K562 (cell line): ENCODE results near the gene HTR2A. TPM values are rescaled to one million over a fixed set of nuclear protein-coding genes. Genes with fewer than 3 reads are reported as not detected.

Experiments
- ATAC-seq: fragments of 200-7000 bp; cut with Tn5 transposase; 3 replicates; pipeline ENCODE4 v1.9.1; 2020; ENCODE audit warnings: moderate library complexity
- BruUV-seq: library from RNA; stranded (reverse); fragments of 400-500 nt; replicated peaks from 2 replicates; lab custom pipeline; 2021; lab: Mats Ljungman, UMichigan
- CTCF ChIA-PET: fragments of 300-600 bp; formaldehyde crosslinking; extraction: SDS; loops from one replicate; lab custom pipeline; 2021; ENCODE audit warnings: low intra/inter-chr PET ratio; lab: Yijun Ruan, JAX
- POLR2A ChIA-PET: fragments of 300-600, 350-650 bp; sonication (Branson Sonifier 250); formaldehyde crosslinking; extraction: SDS; loops from one replicate; lab custom pipeline; 2021; ENCODE audit warnings: antibody characterized with exemption, inconsistent platforms; lab: Yijun Ruan, JAX
- DNase-seq, 4 experiments: peaks; one replicate each; pipeline versions ENCODE4 v3.0.0 to v3.0.0-alpha.2; 2011 to 2018; ENCODE audit warnings: low spot score in 3 of 4, mixed read lengths in 3 of 4; ENCODE audit errors: extremely low read depth in 1 of 4
- FAIRE-seq: peaks from 2 replicates; lab custom pipeline; 2011; peaks lifted over from hg19 to GRCh38; lab: Jason Lieb, UNC
- H2AFZ ChIP-seq: 2 replicates; pipeline ENCODE4 v1.6.0; 2011; ENCODE audit warnings: low read depth, low read length, control low read depth, inconsistent platforms
- H3K27ac ChIP-seq: fragments of 200-600 bp; 3 replicates; pipeline ENCODE4 v1.8.0; 2011; ENCODE audit warnings: low read depth, mild to moderate bottlenecking, control low read depth, inconsistent platforms, low read length, moderate library complexity, mixed read lengths; ENCODE audit errors: extremely low read depth
- H3K27me3 ChIP-seq, 2 experiments: fragments of 300-600 bp in 1 of 2; 2 replicates in 1 of 2; 3 replicates in 1 of 2; pipeline versions ENCODE4 v1.6.0 to v1.8.0; 2011; ENCODE audit warnings: inconsistent platforms in 2 of 2, low read length in 2 of 2, mild to moderate bottlenecking in 1 of 2, mixed read lengths in 1 of 2, moderate library complexity in 1 of 2; ENCODE audit not compliant: control insufficient read depth in 2 of 2, insufficient read depth in 2 of 2
- H3K36me3 ChIP-seq: fragments of 300-600 bp; 3 replicates; pipeline ENCODE4 v1.8.0; 2011; ENCODE audit warnings: mild to moderate bottlenecking, low read length, inconsistent platforms; ENCODE audit not compliant: control insufficient read depth, insufficient read depth
- H3K4me1 ChIP-seq, 2 experiments: fragments of 200-600 bp in 1 of 2; replicated peaks in 1 of 2; 2 replicates in 1 of 2; 3 replicates in 1 of 2; pipeline versions ENCODE4 v1.5.1 to v1.8.0; 2011; ENCODE audit warnings: inconsistent platforms in 2 of 2, low read length in 2 of 2, mild to moderate bottlenecking in 1 of 2, mixed read lengths in 1 of 2, moderate library complexity in 1 of 2; ENCODE audit not compliant: control insufficient read depth in 2 of 2, insufficient read depth in 2 of 2
- H3K4me2 ChIP-seq: 2 replicates; pipeline ENCODE4 v1.6.1; 2011; ENCODE audit warnings: low read length, control low read depth, inconsistent platforms, mixed read lengths; ENCODE audit not compliant: insufficient read depth
- H3K4me3 ChIP-seq: fragments of 200-600 bp; sonication (generic), shearing (Covaris generic); 2 replicates; pipeline ENCODE4 v1.5.1; 2016; ENCODE audit warnings: control low read depth, inconsistent platforms
- H3K79me2 ChIP-seq: fragments of 200-600 bp; 3 replicates; pipeline ENCODE4 v1.8.0; 2011; ENCODE audit warnings: low read length, inconsistent platforms; ENCODE audit not compliant: control insufficient read depth, insufficient read depth
- H3K9ac ChIP-seq, 2 experiments: 2 replicates each; pipeline versions ENCODE4 v1.6.0 to v1.6.1; 2011; ENCODE audit warnings: low read depth in 2 of 2, low read length in 2 of 2, control low read depth in 1 of 2, inconsistent platforms in 1 of 2, mild to moderate bottlenecking in 1 of 2, mixed read lengths in 1 of 2; ENCODE audit not compliant: insufficient read depth in 1 of 2
- H3K9me1 ChIP-seq: one replicate; pipeline ENCODE4 v1.6.0; 2011; ENCODE audit warnings: inconsistent platforms, mild to moderate bottlenecking, low read length, moderate library complexity; ENCODE audit not compliant: control insufficient read depth, insufficient read depth
- H3K9me3 ChIP-seq: replicated peaks from 2 replicates; pipeline ENCODE4 v1.5.1; 2011; ENCODE audit warnings: low read depth, low read length, inconsistent platforms; ENCODE audit not compliant: control insufficient read depth, insufficient read depth
- H4K20me1 ChIP-seq: replicated peaks from 2 replicates; pipeline ENCODE4 v1.6.1; 2011; ENCODE audit warnings: low read length, inconsistent platforms, mixed read lengths; ENCODE audit not compliant: control insufficient read depth, insufficient read depth
- ARHGAP35 ChIP-seq: fragments of 450-650 bp; IDR thresholded peaks from 2 replicates; pipeline ENCODE4 v1.6.1; 2018; ENCODE audit not compliant: partially characterized antibody
- ATF1 ChIP-seq, 2 experiments: fragments of 450-650 bp in 1 of 2; IDR thresholded peaks; 2 replicates each; pipeline ENCODE4 v1.6.1; 2016; ENCODE audit warnings: missing compliant biosample characterization in 1 of 2, missing genetic modification characterization in 1 of 2
- CTCFL ChIP-seq: IDR thresholded peaks from 2 replicates; pipeline ENCODE4 v1.6.1; 2011; ENCODE audit warnings: borderline replicate concordance, low read depth, mild to moderate bottlenecking, moderate library complexity, low read length; ENCODE audit not compliant: insufficient read depth, poor library complexity, severe bottlenecking
- ELK3 ChIP-seq: fragments of 450-650 bp; formaldehyde crosslinking; IDR thresholded peaks from 2 replicates; pipeline ENCODE4 v1.4.0; 2020; ENCODE audit warnings: mild to moderate bottlenecking
- HDAC6 ChIP-seq: IDR thresholded peaks from 2 replicates; pipeline ENCODE4 v1.6.1; 2012; ENCODE audit warnings: low read depth, mild to moderate bottlenecking, control low read depth, inconsistent platforms, low read length, moderate library complexity
- ILK ChIP-seq: fragments of 450-650 bp; IDR thresholded peaks from 2 replicates; pipeline ENCODE4 v1.6.1; 2016; ENCODE audit warnings: missing genetic modification characterization, low read depth, mild to moderate bottlenecking, missing compliant biosample characterization, moderate library complexity, borderline replicate concordance
- L3MBTL2 ChIP-seq: fragments of 450-650 bp; IDR thresholded peaks from 2 replicates; pipeline ENCODE4 v1.6.1; 2016; ENCODE audit warnings: mild to moderate bottlenecking, moderate library complexity
- NEUROD1 ChIP-seq: fragments of 150-350 bp; IDR thresholded peaks from 2 replicates; pipeline ENCODE4 v1.6.1; 2014; ENCODE audit warnings: borderline replicate concordance, low read length, low read depth; ENCODE audit not compliant: partially characterized antibody
- RB1 ChIP-seq: fragments of 450-650 bp; IDR thresholded peaks from 2 replicates; pipeline ENCODE4 v1.6.1; 2017; ENCODE audit warnings: low read depth, mild to moderate bottlenecking
- SLC30A9 ChIP-seq: fragments of 250-450 bp; sonication (Bioruptor Pico); IDR thresholded peaks from 2 replicates; pipeline ENCODE4 v1.8.0; 2022; ENCODE audit warnings: mild to moderate bottlenecking, moderate library complexity
- THRB ChIP-seq: fragments of 450-650 bp; formaldehyde crosslinking; conservative IDR thresholded peaks from 2 replicates; pipeline ENCODE4 v1.4.0; 2022; ENCODE audit warnings: mild to moderate bottlenecking, missing genetic modification characterization
- WGBS: fragments of 100-300 bp; shearing (Covaris generic); methylation state at CpG from one replicate; pipeline ENCODE4 v1.1.6; 2016; ENCODE audit warnings: low coverage, mixed read lengths; ENCODE audit not compliant: insufficient coverage; ENCODE audit errors: missing lambda C conversion rate; 5-methylcytosine and 5-hydroxymethylcytosine counted together
- in situ Hi-C: fragments of 300-500 bp; cut with MboI; formaldehyde crosslinking; loops from 4 replicates; pipeline ENCODE4 v1.15.0; 2018; ENCODE audit warnings: inconsistent platforms, mixed read lengths
- intact Hi-C: fragments of 100-400 bp; cut with micrococcal nuclease; formaldehyde crosslinking; loops from 2 replicates; pipeline ENCODE4 v1.14.2; 2022
- polyA plus RNA-seq, 8 experiments: library from polyadenylated mRNA; depleted of rRNA in 4 of 8; stranded (reverse) in 5 of 8; unstranded in 3 of 8; fragments of >200 nt; fragmentation: Nextera tagmentation in 2 of 8; fragmentation: Illumina TruSeq in 1 of 8; extraction: Ambion mirVana in 2 of 8; extraction: Trizol in 1 of 8; gene quantifications; 2 replicates each; pipeline versions ENCODE4 v1.2.1 to v1.2.3, GENCODE V29; 2011 to 2014; ENCODE audit warnings: inconsistent platforms in 1 of 8, missing spikeins in 1 of 8
- total RNA-seq, 7 experiments: library from RNA; depleted of rRNA in 6 of 7; stranded (reverse); fragments of >200 nt in 6 of 7; fragmentation: Illumina TruSeq in 2 of 7; extraction: Trizol in 2 of 7; gene quantifications; 2 replicates each; pipeline versions ENCODE4 v1.2.1 to v1.2.3, GENCODE V29; 2011 to 2021; ENCODE audit warnings: low replicate concordance in 1 of 7
- TF ChIP-seq, protein P1 (sequence below): sonication (generic); formaldehyde crosslinking; IDR thresholded peaks from 2 replicates; pipeline ENCODE4 v1.8.0; 2022; ENCODE audit warnings: mild to moderate bottlenecking, missing genetic modification reagents, borderline replicate concordance
- TF ChIP-seq, protein P2 (sequence below): fragments of 450-650 bp; IDR thresholded peaks from 2 replicates; pipeline ENCODE4 v1.6.1; 2016

The HTR2A gene
- total and polyA plus RNA-seq, 9 of the 15 experiments (the other 6 are each of a cell fraction or from before 2014, with no cell fraction given), result not detected

GRCh38 chr13:46858163-46858562 lies 38.7 kb downstream of the HTR2A start (continued):
- TF ChIP-seq THRB (CRISPR knock-in tag), result no peak
- TF ChIP-seq HDAC6, result no peak
- TF ChIP-seq, protein P1, sequence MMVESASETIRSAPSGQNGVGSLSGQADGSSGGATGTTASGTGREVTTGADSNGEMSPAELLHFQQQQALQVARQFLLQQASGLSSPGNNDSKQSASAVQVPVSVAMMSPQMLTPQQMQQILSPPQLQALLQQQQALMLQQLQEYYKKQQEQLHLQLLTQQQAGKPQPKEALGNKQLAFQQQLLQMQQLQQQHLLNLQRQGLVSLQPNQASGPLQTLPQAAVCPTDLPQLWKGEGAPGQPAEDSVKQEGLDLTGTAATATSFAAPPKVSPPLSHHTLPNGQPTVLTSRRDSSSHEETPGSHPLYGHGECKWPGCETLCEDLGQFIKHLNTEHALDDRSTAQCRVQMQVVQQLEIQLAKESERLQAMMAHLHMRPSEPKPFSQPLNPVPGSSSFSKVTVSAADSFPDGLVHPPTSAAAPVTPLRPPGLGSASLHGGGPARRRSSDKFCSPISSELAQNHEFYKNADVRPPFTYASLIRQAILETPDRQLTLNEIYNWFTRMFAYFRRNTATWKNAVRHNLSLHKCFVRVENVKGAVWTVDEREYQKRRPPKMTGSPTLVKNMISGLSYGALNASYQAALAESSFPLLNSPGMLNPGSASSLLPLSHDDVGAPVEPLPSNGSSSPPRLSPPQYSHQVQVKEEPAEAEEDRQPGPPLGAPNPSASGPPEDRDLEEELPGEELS (CRISPR knock-in tag), result no peak

- no peaks in the 10 kb centered on the region for H3K9me3 ChIP-seq
- no peak overlapping the region for H3K9ac ChIP-seq
- POLR2A ChIA-PET, result interaction anchor here (0.6 kb wide), 1 partner anchor 25 kb away, joined by 3 read pairs; no protein-coding TSS in a partner anchor
- CTCF ChIA-PET, result no interaction called here
- no peak overlapping the region for H3K4me3 ChIP-seq
- no peak overlapping the region for H3K27ac ChIP-seq
- no peak overlapping the region for H2AFZ ChIP-seq
- H4K20me1 ChIP-seq, result no peaks in the 10 kb centered on the region
- in situ Hi-C loops (no loop called here), intact Hi-C loops (no loop called here)
- no TSS peak for BruUV-seq
- H3K4me2 ChIP-seq, result no peak overlapping the region
- WGBS, result 3% methylated on average over 3 of the region's 3 CpGs
- no peak for DNase-seq
- no peaks in the 10 kb centered on the region for H3K27me3 ChIP-seq
- H3K4me1 ChIP-seq, result no peaks in the 10 kb centered on the region
- no peak for ATAC-seq
- H3K79me2 ChIP-seq, result no peaks in the 10 kb centered on the region
- no peaks in the 10 kb centered on the region for H3K36me3 ChIP-seq
- no peaks in the 10 kb centered on the region for H3K9me1 ChIP-seq
- FAIRE-seq, result no peak
- TF ChIP-seq, protein P2, sequence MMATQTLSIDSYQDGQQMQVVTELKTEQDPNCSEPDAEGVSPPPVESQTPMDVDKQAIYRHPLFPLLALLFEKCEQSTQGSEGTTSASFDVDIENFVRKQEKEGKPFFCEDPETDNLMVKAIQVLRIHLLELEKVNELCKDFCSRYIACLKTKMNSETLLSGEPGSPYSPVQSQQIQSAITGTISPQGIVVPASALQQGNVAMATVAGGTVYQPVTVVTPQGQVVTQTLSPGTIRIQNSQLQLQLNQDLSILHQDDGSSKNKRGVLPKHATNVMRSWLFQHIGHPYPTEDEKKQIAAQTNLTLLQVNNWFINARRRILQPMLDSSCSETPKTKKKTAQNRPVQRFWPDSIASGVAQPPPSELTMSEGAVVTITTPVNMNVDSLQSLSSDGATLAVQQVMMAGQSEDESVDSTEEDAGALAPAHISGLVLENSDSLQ, result no peak
- TF ChIP-seq NEUROD1 (no peak), RB1 (no peak), L3MBTL2 (no peak), ELK3 (CRISPR knock-in tag) (no peak), SLC30A9 (CRISPR knock-in tag) (no peak), ILK (tag) (no peak), CTCFL (no peak), ATF1 (CRISPR knock-in tag; IDR thresholded peaks at IDR 0.05) (no peak), ATF1 (tag; IDR thresholded peaks at IDR 0.05) (no peak), ARHGAP35 (no peak)
Measured at GRCh38 chr13:46855664-46856063, 41.2 kb downstream of the HTR2A start.
